Esophagus squamous epithelium (tissue), 5 donors: ENCODE results near the gene PROCA1. TPM values are rescaled to one million over a fixed set of nuclear protein-coding genes. Genes with fewer than 3 reads are reported as not detected.

Source experiments
- DNase-seq: peaks from one replicate; lab custom pipeline; 2025; lab: John Stamatoyannopoulos, UW
- H3K27ac ChIP-seq, 4 donors: fragments of 200-600 bp; sonication (generic); one replicate each; pipeline ENCODE4 v1.5.1; 2016 to 2019; ENCODE audit warnings: mild to moderate bottlenecking in 1 of 4
- H3K27me3 ChIP-seq, 4 donors: fragments of 200-600 bp; sonication (generic); 1 replicate in 3 of 4; 2 replicates in 1 of 4; pipeline versions ENCODE4 v1.5.1 to v1.6.0; 2017 to 2021; ENCODE audit warnings: antibody characterized with exemption in 1 of 4
- H3K36me3 ChIP-seq, 3 donors: fragments of 200-600 bp; sonication (generic); one replicate each; pipeline ENCODE4 v1.5.1; 2016 to 2019
- H3K4me1 ChIP-seq, 3 donors: fragments of 200-600 bp; sonication (generic); one replicate each; pipeline ENCODE4 v1.5.1; 2017 to 2019
- H3K4me3 ChIP-seq, 4 donors: fragments of 200-600 bp; sonication (generic); 1 replicate in 3 of 4; 2 replicates in 1 of 4; pipeline ENCODE4 v1.5.1; 2016 to 2019; ENCODE audit warnings: mild to moderate bottlenecking in 2 of 4, moderate library complexity in 1 of 4
- H3K9me3 ChIP-seq, 3 donors: fragments of 200-600 bp; sonication (generic); one replicate each; pipeline ENCODE4 v1.5.1; 2016 to 2019
- CTCF ChIP-seq, 6 experiments: fragments of 450-650 bp in 4 of 6; fragments of 200-600 bp in 2 of 6; sonication (generic) in 2 of 6; IDR thresholded peaks; one replicate each; pipeline ENCODE4 v1.5.1; 2016 to 2019; ENCODE audit warnings: antibody characterized with exemption in 6 of 6, mild to moderate bottlenecking in 4 of 6, moderate library complexity in 4 of 6
- POLR2A ChIP-seq, 4 donors: fragments of 450-650 bp; IDR thresholded peaks; one replicate each; pipeline ENCODE4 v1.6.1; 2017; ENCODE audit warnings: antibody characterized with exemption in 4 of 4, mild to moderate bottlenecking in 4 of 4, moderate library complexity in 3 of 4
- WGBS, 2 donors: methylation state at CpG; one replicate each; pipeline ENCODE4 v1.1.5; 2018; 5-methylcytosine and 5-hydroxymethylcytosine counted together
- intact Hi-C: fragments of 100-400 bp; cut with DNase I; formaldehyde crosslinking; loops from one replicate; pipeline ENCODE4 v1.15.0; 2022
- total RNA-seq, 4 donors: library from RNA; depleted of rRNA; stranded (reverse); fragments of >200 nt; gene quantifications; one replicate each; pipeline ENCODE4 v1.1.0, GENCODE V29; 2016
- donor health status: DM: yes; HTN: yes; CAD: no.

PROCA1 gene
- total RNA-seq, 4 donors from 2014 or later, result 0.48 to 1.1 (median 0.64) TPM; not detected in 1

DNA sequence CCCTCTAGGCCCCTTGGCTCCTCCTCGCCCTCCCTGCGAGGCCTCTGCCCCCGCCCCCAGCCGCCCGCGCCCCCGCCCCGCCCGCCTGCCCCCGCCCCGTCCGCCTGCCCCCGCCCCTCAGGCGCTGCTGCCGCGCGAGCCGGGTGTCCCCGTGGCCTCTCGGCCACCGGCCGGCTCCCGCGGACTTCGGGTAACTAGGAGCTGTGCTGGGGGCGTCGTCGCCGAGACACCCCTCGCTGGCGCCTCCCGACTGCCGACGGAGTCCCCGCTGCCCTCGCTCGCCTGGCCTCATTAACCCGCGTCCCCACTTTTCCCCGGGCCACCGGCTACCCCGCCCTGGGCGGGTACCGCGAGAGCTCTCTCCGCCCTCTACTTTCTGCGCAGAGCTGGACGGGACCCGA, 14.5 kb upstream of the PROCA1 start, which contains the start of gene TLCD1:
TLCD1 (minus strand) TSS at position 8 of the 401 bp plus-strand sequence. CDS start 136 bp downstream, outside the sequence.
- Histone ChIP-seq H3K36me3 (peaks cover 6 to 38% (median 16%) of the 10 kb centered on the region in 3 donors), H3K27ac (peak within 1 kb of the TSS; percentile 94 to 99 (median 98)), H3K4me3 (peak within 1 kb of the TSS; percentile 65 to 75 (median 71)), H3K27me3 (no peaks in the 10 kb centered on the region), H3K9me3 (no peaks in the 10 kb centered on the region), H3K4me1 (peaks cover 41 to 74% (median 56%) of the 10 kb centered on the region in 3 donors)
- intact Hi-C loops, result no loop called here
- TF ChIP-seq CTCF (IDR thresholded peaks at IDR 0.05), result no peak
- no peak for TF ChIP-seq POLR2A (IDR thresholded peaks at IDR 0.05)
- no peak for DNase-seq
- WGBS, 2 donors, result 0% methylated on average over 5 of the region's 49 CpGs; no CpG with 5 or more reads in 1 of the 2 donors

- peaks cover 41 to 79% (median 61%) of the 10 kb centered on the region in 3 donors for H3K4me1 ChIP-seq
- intact Hi-C loops, result no loop called here
- TF ChIP-seq CTCF (IDR thresholded peaks at IDR 0.05) (peak in 1 of 6 experiments; percentile 17), POLR2A (IDR thresholded peaks at IDR 0.05) (peak in 1 of 4 donors; percentile 47)
- no peaks in the 10 kb centered on the region for H3K9me3 ChIP-seq
- peak overlapping the region; percentile 94 to 99 (median 98) for H3K27ac ChIP-seq
- no peaks in the 10 kb centered on the region for H3K27me3 ChIP-seq
- H3K4me3 ChIP-seq, result peak overlapping the region; percentile 65 to 75 (median 71)
- WGBS, 2 donors, result 0% methylated on average over 12 of the region's 45 CpGs; no CpG with 5 or more reads in 1 of the 2 donors
- H3K36me3 ChIP-seq, result peaks cover 6 to 42% (median 16%) of the 10 kb centered on the region in 3 donors
- DNase-seq, result no peak
Observed at GRCh38 chr17:28725660-28726225, 14.1 kb upstream of the PROCA1 start.

GRCh38 chr17:28725166-28725659, 13.5 kb upstream of the PROCA1 start:
- no peak for TF ChIP-seq POLR2A (IDR thresholded peaks at IDR 0.05)
- TF ChIP-seq CTCF (IDR thresholded peaks at IDR 0.05), result no peak
- DNase-seq, result no peak
- no peaks in the 10 kb centered on the region for H3K9me3 ChIP-seq
- peak overlapping the region; percentile 94 to 99 (median 98) for H3K27ac ChIP-seq
- 18 to 22% methylated on average over 15 of the region's 20 CpGs for WGBS, 2 donors
- intact Hi-C loops, result no loop called here
- H3K27me3 ChIP-seq, result no peaks in the 10 kb centered on the region
- H3K4me3 ChIP-seq, result peak overlapping the region; percentile 65 to 75 (median 71)
- H3K36me3 ChIP-seq, result peaks cover 6 to 43% (median 16%) of the 10 kb centered on the region in 3 donors
- H3K4me1 ChIP-seq, result peaks cover 41 to 84% (median 65%) of the 10 kb centered on the region in 3 donors

GRCh38 chr17:28724500-28725165, 12.9 kb upstream of the PROCA1 start:
- WGBS, 2 donors, result 58% methylated on average over 7 to 10 of the region's 10 CpGs
- no peaks in the 10 kb centered on the region for H3K9me3 ChIP-seq
- H3K4me1 ChIP-seq, result peaks cover 41 to 82% (median 65%) of the 10 kb centered on the region in 3 donors
- H3K27me3 ChIP-seq, result no peaks in the 10 kb centered on the region
- TF ChIP-seq POLR2A (IDR thresholded peaks at IDR 0.05), result no peak
- TF ChIP-seq CTCF (IDR thresholded peaks at IDR 0.05), result no peak
- H3K27ac ChIP-seq, result peak overlapping the region; percentile 94 to 99 (median 98)
- H3K4me3 ChIP-seq, result peak overlapping the region in 1 of 4 donors; percentile 67
- no peak for DNase-seq
- H3K36me3 ChIP-seq, result peaks cover 6 to 43% (median 16%) of the 10 kb centered on the region in 3 donors
- intact Hi-C loops, result no loop called here
